Stimulated activated CD4-positive, alpha-beta T cell treated with anti-CD3 and anti-CD28 coated beads, Interleukin-15, amount 100 ng/mL, for 48 hours (primary cell): ENCODE results near the gene SERPINB8.
A peak's percentile ranks its signal among the peaks of the same experiment; 100 is the strongest.
"Not testable (repeated sequence)": the region's sequence is repeated elsewhere in the genome, so short reads cannot be mapped to it uniquely, and the experiment has no call there.

Source experiments
- DNase-seq, 2 donors: peaks; one replicate each; pipeline ENCODE4 v3.0.0-alpha.2; 2020; ENCODE audit warnings: low read depth in 2 of 2

The SERPINB8 gene

GRCh38 chr18:63969942-63970808 lies at the start of gene SERPINB8:
Gene SERPINB8 (plus strand): TSS chr18:63970081. CDS start chr18:63978309, 8,228 bp downstream.
- DNase-seq: peak; percentile 69 to 74

- DNase-seq: no peak
Measured at GRCh38 chr18:63922049-63922448, 47.8 kb upstream of the SERPINB8 start.

GRCh38 chr18:63924551-63924950 lies 45.3 kb upstream of the SERPINB8 start:
- no peak for DNase-seq

GRCh38 chr18:63928331-63928730 lies 41.5 kb upstream of the SERPINB8 start:
- no peak for DNase-seq

GRCh38 chr18:63929369-63929768 lies 40.5 kb upstream of the SERPINB8 start:
- DNase-seq: not testable (repeated sequence)

GRCh38 chr18:63930773-63931354 lies 39.0 kb upstream of the SERPINB8 start:
- DNase-seq: no peak

- peak; percentile 33 to 49 for DNase-seq
Measured at GRCh38 chr18:63936156-63936931, 33.5 kb upstream of the SERPINB8 start.

- no peak for DNase-seq
Measured at GRCh38 chr18:63936932-63937393, 32.9 kb upstream of the SERPINB8 start.

- DNase-seq: no peak
Measured at GRCh38 chr18:63940008-63940407, 29.9 kb upstream of the SERPINB8 start.

GRCh38 chr18:63940543-63941050 lies 29.3 kb upstream of the SERPINB8 start:
- DNase-seq: not testable (repeated sequence)

GRCh38 chr18:63947051-63947790 lies 22.7 kb upstream of the SERPINB8 start:
- DNase-seq: no peak

- peak; percentile 36 to 45 for DNase-seq
Measured at GRCh38 chr18:63949068-63949737, 20.7 kb upstream of the SERPINB8 start, which contains the start of gene HMSD. Gene HMSD (plus strand): TSS chr18:63949301. CDS start chr18:63953456, 4,155 bp downstream.

- DNase-seq: no peak
Measured at GRCh38 chr18:63951302-63951705, 18.6 kb upstream of the SERPINB8 start.

GRCh38 chr18:63953811-63954210 lies 16.1 kb upstream of the SERPINB8 start:
- no peak for DNase-seq

- DNase-seq: no peak
Measured at GRCh38 chr18:63956755-63957154, 13.1 kb upstream of the SERPINB8 start.

GRCh38 chr18:63960891-63961290 lies 9.0 kb upstream of the SERPINB8 start:
- no peak for DNase-seq

GRCh38 chr18:63961435-63961980 lies 8.4 kb upstream of the SERPINB8 start:
- no peak for DNase-seq

- no peak for DNase-seq
Measured at GRCh38 chr18:63962137-63962536, 7.7 kb upstream of the SERPINB8 start.

- peak; percentile 25 to 29 for DNase-seq
Measured at GRCh38 chr18:63963615-63964256, 6.1 kb upstream of the SERPINB8 start.

GRCh38 chr18:63964908-63965307 lies 5.0 kb upstream of the SERPINB8 start:
- DNase-seq: no peak
